A549 (cell line): ENCODE data around the gene IGSF1. TPM values are rescaled to one million over a fixed set of nuclear protein-coding genes. Genes with fewer than 3 reads are reported as not detected.

ENCODE experiments used
- ATAC-seq, 2 experiments: fragments of 200-7000 bp in 1 of 2; fragments of >200 bp in 1 of 2; cut with Nextera tagmentation in 1 of 2; cut with Tn5 transposase in 1 of 2; 3 replicates each; pipeline versions ENCODE4 v1.8.0 to v1.9.1; 2018 to 2020; ENCODE audit warnings: mild to moderate bottlenecking in 1 of 2, moderate library complexity in 1 of 2
- CTCF ChIA-PET: fragments of 300-600 bp; sonication (Branson Sonifier 250); formaldehyde crosslinking; extraction: SDS; loops from one replicate; lab custom pipeline; 2021; ENCODE audit warnings: antibody characterized with exemption, inconsistent platforms; lab: Yijun Ruan, JAX
- POLR2A ChIA-PET: fragments of 350-600 bp; formaldehyde crosslinking; extraction: SDS; loops from one replicate; lab custom pipeline; 2021; ENCODE audit warnings: antibody characterized with exemption, inconsistent platforms; lab: Yijun Ruan, JAX
- DNase-seq, 2 experiments: peaks; one replicate each; pipeline versions ENCODE4 v3.0.0 to v3.0.0-alpha.2; 2011 to 2016; ENCODE audit warnings: low read depth in 1 of 2, low spot score in 1 of 2
- FAIRE-seq: peaks from 2 replicates; lab custom pipeline; 2011; peaks lifted over from hg19 to GRCh38; lab: Jason Lieb, UNC
- H3K27ac ChIP-seq, 2 experiments: fragments of >200 bp; sonication (Bioruptor Twin); formaldehyde crosslinking; 3 replicates each; pipeline ENCODE4 v1.5.1; 2016 to 2017
- H3K4me1 ChIP-seq: fragments of >200 bp; sonication (Bioruptor Twin); formaldehyde crosslinking; 3 replicates; pipeline ENCODE4 v1.6.1; 2016
- H3K4me2 ChIP-seq: fragments of >200 bp; sonication (Bioruptor Twin); formaldehyde crosslinking; 3 replicates; pipeline ENCODE4 v1.6.1; 2016
- H3K4me3 ChIP-seq: fragments of >200 bp; sonication (Bioruptor Twin); formaldehyde crosslinking; 3 replicates; pipeline ENCODE4 v1.5.1; 2016
- H3K9me3 ChIP-seq: fragments of >200 bp; sonication (Bioruptor Twin); formaldehyde crosslinking; 3 replicates; pipeline ENCODE4 v1.6.1; 2016
- BCL3 ChIP-seq: fragments of >200 bp; sonication (Bioruptor Twin); formaldehyde crosslinking; IDR thresholded peaks from 3 replicates; pipeline ENCODE4 v1.6.1; 2016
- BHLHE40 ChIP-seq: IDR thresholded peaks from 2 replicates; pipeline ENCODE4 v1.6.1; 2012; ENCODE audit warnings: low read depth, low read length, inconsistent platforms
- CHD2 ChIP-seq: fragments of 150-350 bp; IDR thresholded peaks from 2 replicates; pipeline ENCODE4 v1.6.1; 2014; ENCODE audit warnings: low read length; ENCODE audit not compliant: partially characterized antibody
- EHMT2 ChIP-seq: fragments of 200-600 bp; sonication (generic); IDR thresholded peaks from 2 replicates; pipeline ENCODE4 v1.6.1; 2016; ENCODE audit warnings: antibody characterized with exemption, low read depth, mild to moderate bottlenecking, moderate library complexity
- FOSB ChIP-seq: fragments of 250-450 bp; sonication (Bioruptor Pico); IDR thresholded peaks from 2 replicates; pipeline ENCODE4 v1.5.0; 2020; ENCODE audit warnings: mild to moderate bottlenecking, moderate library complexity
- FOSL2 ChIP-seq, 2 experiments: fragments of 450-650 bp in 1 of 2; fragments of >200 bp in 1 of 2; sonication (Bioruptor Twin) in 1 of 2; formaldehyde crosslinking; IDR thresholded peaks; 2 replicates each; pipeline versions ENCODE4 v1.5.0 to v1.6.1; 2016 to 2020; ENCODE audit warnings: mild to moderate bottlenecking in 1 of 2, moderate library complexity in 1 of 2
- GATA3 ChIP-seq: IDR thresholded peaks from 2 replicates; pipeline ENCODE4 v1.6.1; 2012; ENCODE audit warnings: borderline replicate concordance
- HOXB13 ChIP-seq: fragments of 250-450 bp; sonication (Bioruptor Pico); IDR thresholded peaks from 2 replicates; pipeline ENCODE4 v1.5.0; 2020; ENCODE audit warnings: low read depth, mild to moderate bottlenecking, moderate library complexity
- JUN ChIP-seq, 2 experiments: fragments of >200 bp; sonication (Bioruptor Twin); formaldehyde crosslinking; IDR thresholded peaks; 2 replicates in 1 of 2; 3 replicates in 1 of 2; pipeline ENCODE4 v1.6.1; 2016 to 2017
- MAFK ChIP-seq: fragments of 450-650 bp; IDR thresholded peaks from 2 replicates; pipeline ENCODE4 v1.6.1; 2014; ENCODE audit not compliant: partially characterized antibody
- MAX ChIP-seq: IDR thresholded peaks from 2 replicates; pipeline ENCODE4 v1.6.1; 2012
- MAZ ChIP-seq: fragments of 150-350 bp; IDR thresholded peaks from 2 replicates; pipeline ENCODE4 v1.6.1; 2014; ENCODE audit warnings: antibody characterized with exemption, low read depth, low read length, borderline replicate concordance
- MYC ChIP-seq: IDR thresholded peaks from 2 replicates; pipeline ENCODE4 v1.6.1; 2012; ENCODE audit warnings: mild to moderate bottlenecking, inconsistent platforms, low read length, improper control_type of control experiment, borderline replicate concordance
- NFE2L2 ChIP-seq: fragments of 150-350 bp; conservative IDR thresholded peaks from 2 replicates; pipeline ENCODE4 v1.6.1; 2014; ENCODE audit warnings: low read length
- POLR2A ChIP-seq: IDR thresholded peaks from 2 replicates; pipeline ENCODE4 v1.6.1; 2012; ENCODE audit warnings: mild to moderate bottlenecking, low read length
- RAD21 ChIP-seq, 2 experiments: fragments of >200 bp in 1 of 2; sonication (Bioruptor Twin) in 1 of 2; formaldehyde crosslinking in 1 of 2; IDR thresholded peaks in 1 of 2; conservative IDR thresholded peaks in 1 of 2; 2 replicates in 1 of 2; 3 replicates in 1 of 2; pipeline ENCODE4 v1.6.1; 2012 to 2018; ENCODE audit warnings: inconsistent platforms in 1 of 2
- ZC3H11A ChIP-seq: fragments of 450-650 bp; IDR thresholded peaks from 2 replicates; pipeline ENCODE4 v1.6.1; 2014; ENCODE audit warnings: antibody characterized with exemption, mild to moderate bottlenecking
- ZFP36 ChIP-seq: fragments of 450-650 bp; IDR thresholded peaks from 2 replicates; pipeline ENCODE4 v1.6.1; 2014; ENCODE audit warnings: borderline replicate concordance; ENCODE audit not compliant: partially characterized antibody
- ZNF302 ChIP-seq: fragments of 250-450 bp; sonication (Bioruptor Pico); IDR thresholded peaks from 2 replicates; pipeline ENCODE4 v1.9.0; 2021; ENCODE audit warnings: inconsistent platforms, mild to moderate bottlenecking, moderate library complexity
- WGBS: methylation state at CpG from one replicate; pipeline ENCODE4 v1.1.6; 2017; ENCODE audit errors: missing lambda C conversion rate; 5-methylcytosine and 5-hydroxymethylcytosine counted together
- polyA plus RNA-seq, 4 experiments: library from polyadenylated mRNA; depleted of rRNA in 3 of 4; stranded (reverse); fragments of >200 nt; fragmentation: RNase III in 1 of 4; extraction: RNeasy Plus Mini Kit Qiagen cat#74134 plus additional on column Dnase treatment in 1 of 4; gene quantifications; 2 replicates in 3 of 4; 3 replicates in 1 of 4; pipeline ENCODE4 v1.2.3, GENCODE V29; 2011 to 2017

The IGSF1 gene
- polyA plus RNA-seq, 2 of the 4 experiments (the other 2 are of a cell fraction), result 0.50 to 1.9 TPM

GRCh38 chrX:131322651-131323050 lies 33.5 kb upstream of the IGSF1 start:
- no peak for TF ChIP-seq CHD2
- no peak for TF ChIP-seq MAX
- TF ChIP-seq MYC, result no peak
- no peak for TF ChIP-seq ZNF302
- no peak for TF ChIP-seq MAZ
- no peak for TF ChIP-seq JUN (IDR thresholded peaks at IDR 0.05)
- TF ChIP-seq HOXB13 (CRISPR knock-in tag), result no peak
- Histone ChIP-seq H3K4me1 (no peaks in the 10 kb centered on the region), H3K27ac (no peak overlapping the region), H3K4me3 (no peak overlapping the region), H3K9me3 (no peaks in the 10 kb centered on the region), H3K4me2 (no peak overlapping the region)
- FAIRE-seq, result peak; percentile 7
- no peak for ATAC-seq
- 69% methylated on average over 3 of the region's 3 CpGs for WGBS
- ChIA-PET POLR2A (no interaction called here), CTCF (no interaction called here)
- no peak for DNase-seq

GRCh38 chrX:131317326-131317725 lies 28.2 kb upstream of the IGSF1 start:
- FAIRE-seq (no peak), ATAC-seq (no peak), DNase-seq (no peak)
- Histone ChIP-seq H3K27ac (no peak overlapping the region), H3K9me3 (no peaks in the 10 kb centered on the region), H3K4me2 (no peak overlapping the region), H3K4me3 (no peak overlapping the region), H3K4me1 (no peaks in the 10 kb centered on the region)
- ChIA-PET CTCF (no interaction called here), POLR2A (no interaction called here)
- no peak for TF ChIP-seq POLR2A
- no peak for TF ChIP-seq ZFP36
- no peak for TF ChIP-seq BCL3
- TF ChIP-seq MYC, result no peak
- TF ChIP-seq EHMT2, result no peak
- TF ChIP-seq FOSL2 (IDR thresholded peaks at IDR 0.05), result no peak
- no peak for TF ChIP-seq FOSL2 (CRISPR knock-in tag; IDR thresholded peaks at IDR 0.05)
- 79% methylated on average over 4 of the region's 4 CpGs for WGBS

- H3K4me2 ChIP-seq, result no peak overlapping the region
- TF ChIP-seq MAFK (peak; percentile 4), FOSB (CRISPR knock-in tag) (no peak), GATA3 (no peak)
- H3K4me3 ChIP-seq, result no peak overlapping the region
- ChIA-PET POLR2A (no interaction called here), CTCF (no interaction called here)
- no peaks in the 10 kb centered on the region for H3K9me3 ChIP-seq
- ATAC-seq, result no peak
- no peaks in the 10 kb centered on the region for H3K4me1 ChIP-seq
- 50% methylated on average over 1 of the region's 1 CpG for WGBS
- DNase-seq, result no peak
- FAIRE-seq, result no peak
- H3K27ac ChIP-seq, result no peak overlapping the region
Measured at GRCh38 chrX:131316260-131316659, 27.2 kb upstream of the IGSF1 start.

- Histone ChIP-seq H3K4me2 (no peak overlapping the region), H3K27ac (no peak overlapping the region), H3K9me3 (no peaks in the 10 kb centered on the region), H3K4me3 (no peak overlapping the region), H3K4me1 (no peaks in the 10 kb centered on the region)
- TF ChIP-seq EHMT2 (no peak), NFE2L2 (no peak), ZC3H11A (no peak), FOSB (CRISPR knock-in tag) (no peak), FOSL2 (IDR thresholded peaks at IDR 0.05) (no peak), FOSL2 (CRISPR knock-in tag; IDR thresholded peaks at IDR 0.05) (no peak), BHLHE40 (no peak), RAD21 (conservative IDR thresholded peaks at IDR 0.05 in 1 of 2, IDR thresholded peaks at IDR 0.05 in 1 of 2) (no peak)
- ATAC-seq (no peak), DNase-seq (no peak), FAIRE-seq (no peak)
- CTCF ChIA-PET, result no interaction called here
- POLR2A ChIA-PET, result no interaction called here
Measured at GRCh38 chrX:131308980-131309379, 19.9 kb upstream of the IGSF1 start.
